ENCODE data around the gene NOTCH4. TPM values are rescaled to one million over a fixed set of nuclear protein-coding genes. Genes with fewer than 3 reads are reported as not detected.
A peak's percentile ranks its signal among the peaks of the same experiment; 100 is the strongest.

The NOTCH4 gene
- total and polyA plus RNA-seq, 8 donors = 3.1 to 45.2 (median 5.9) TPM

GRCh38 chr6:32151863-32152768 is 71.8 kb downstream of the NOTCH4 start, which contains the start of gene PRRT1:
Gene PRRT1 (minus strand): TSS chr6:32151939. CDS start chr6:32151827, 112 bp downstream.
- intact Hi-C loops (cut with DNase I) = no loop called here
- FAIRE-seq (no peak), DNase-seq (no peak), ATAC-seq (no peak)
- no peak within 1 kb of the TSS for H3K27ac ChIP-seq
- peaks cover 0 to 5% (median 4%) of the 10 kb centered on the region in 3 donors for H3K4me1 ChIP-seq
- WGBS, 2 donors = 50 to 70% methylated on average over 7 to 15 of the region's 24 CpGs
- no peaks in the 10 kb centered on the region for H3K27me3 ChIP-seq
- H3K36me3 ChIP-seq = no peaks in the 10 kb centered on the region
- TF ChIP-seq CTCF (IDR thresholded peaks at IDR 0.05) = no peak
- no peaks in the 10 kb centered on the region for H3K9me3 ChIP-seq
- peak within 1 kb of the TSS in 1 of 4 donors; percentile 70 for H3K4me3 ChIP-seq

DNA sequence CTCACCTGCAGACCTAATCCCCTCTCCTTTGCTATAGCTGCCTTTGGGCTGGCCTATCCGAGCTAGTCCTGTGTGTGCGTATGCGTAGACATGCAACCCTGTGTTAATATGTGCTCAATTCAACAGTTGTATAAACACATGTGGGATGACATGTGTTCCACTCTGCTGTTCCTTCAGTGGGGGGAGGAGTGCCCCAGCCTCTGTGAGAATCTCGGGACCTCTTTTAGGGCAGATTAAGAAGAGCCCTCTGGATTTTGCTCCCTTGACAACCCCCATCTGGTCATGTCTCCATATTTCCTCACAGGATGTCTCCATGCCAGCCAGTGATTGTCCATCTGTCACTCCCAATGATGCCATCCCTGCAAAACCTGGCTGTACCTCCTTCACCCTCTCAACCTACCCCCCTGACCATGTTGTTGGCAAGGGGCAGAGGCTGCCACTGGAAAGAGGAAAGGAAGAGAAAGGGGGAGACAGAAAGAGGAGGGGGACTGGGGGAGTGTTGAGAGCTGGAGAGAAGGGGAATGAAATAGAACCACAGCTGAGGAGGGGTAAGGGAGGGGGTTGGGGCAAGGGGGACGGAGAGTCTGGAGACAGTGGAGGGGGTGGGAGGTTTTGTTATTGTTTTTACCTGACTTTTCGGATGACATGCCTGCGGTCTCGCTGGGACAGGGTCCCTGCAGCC is 72.5 kb downstream of the NOTCH4 start:
- intact Hi-C loops (cut with DNase I) = no loop called here

GRCh38 chr6:32149932-32150870 is 73.7 kb downstream of the NOTCH4 start:
- intact Hi-C loops (cut with DNase I) = no loop called here
- Histone ChIP-seq H3K27ac (no peak overlapping the region), H3K4me1 (peaks cover 0 to 5% (median 4%) of the 10 kb centered on the region in 3 donors), H3K9me3 (no peaks in the 10 kb centered on the region), H3K4me3 (no peak overlapping the region), H3K36me3 (no peaks in the 10 kb centered on the region), H3K27me3 (no peaks in the 10 kb centered on the region)
- DNase-seq (no peak), ATAC-seq (no peak), FAIRE-seq (no peak)
- TF ChIP-seq CTCF (IDR thresholded peaks at IDR 0.05) = no peak
- 44 to 47% methylated on average over 53 to 55 of the region's 55 CpGs for WGBS, 2 donors

More for the DNA sequence above, 72.5 kb downstream of the NOTCH4 start:
- Histone ChIP-seq H3K36me3 (no peaks in the 10 kb centered on the region), H3K9me3 (no peaks in the 10 kb centered on the region), H3K27ac (no peak overlapping the region), H3K4me1 (peaks cover 0 to 5% (median 4%) of the 10 kb centered on the region in 3 donors), H3K4me3 (no peak overlapping the region), H3K27me3 (no peaks in the 10 kb centered on the region)
- no peak for DNase-seq
- no peak for TF ChIP-seq CTCF (IDR thresholded peaks at IDR 0.05)
- 42 to 60% methylated on average over 5 to 8 of the region's 8 CpGs for WGBS, 2 donors
- FAIRE-seq = no peak
- ATAC-seq = no peak

DNA sequence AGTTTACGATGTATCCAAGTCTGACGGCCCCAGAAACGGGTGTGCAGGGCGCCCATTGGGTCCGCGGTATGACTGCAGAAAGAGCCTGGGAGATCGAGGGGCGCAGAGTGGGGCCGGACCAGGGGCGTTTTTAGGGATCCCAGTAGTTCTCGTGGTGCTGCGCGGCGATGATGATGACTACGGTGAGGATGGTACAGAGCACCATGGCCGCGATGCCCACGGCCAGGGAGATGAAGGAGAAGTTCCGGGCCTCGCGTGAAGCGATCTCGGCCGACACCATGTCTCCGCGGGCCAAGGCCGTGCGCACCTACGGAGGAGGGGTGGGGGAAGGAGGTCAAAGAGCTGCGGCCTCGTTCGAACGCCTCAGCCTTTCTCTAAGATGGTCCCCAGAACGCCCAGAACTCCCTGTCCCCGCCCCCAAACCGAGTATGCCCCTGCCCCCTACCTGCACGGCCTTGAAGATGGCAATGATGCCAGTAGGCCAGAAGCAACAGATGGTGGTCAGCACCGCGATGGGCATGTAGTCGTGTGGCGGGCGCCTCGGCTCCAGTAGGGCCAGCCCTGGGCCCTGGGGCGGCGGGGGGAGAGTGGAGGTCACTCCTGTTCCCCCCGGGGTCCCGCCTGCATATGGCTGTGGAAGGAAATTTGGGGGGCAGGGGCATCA is 74.6 kb downstream of the NOTCH4 start:
- Histone ChIP-seq H3K9me3 (no peaks in the 10 kb centered on the region), H3K36me3 (no peaks in the 10 kb centered on the region), H3K27me3 (no peaks in the 10 kb centered on the region), H3K4me1 (no peaks in the 10 kb centered on the region), H3K4me3 (peak overlapping the region in 2 of 4 donors; percentile 15 to 46), H3K27ac (no peak overlapping the region)
- TF ChIP-seq CTCF (IDR thresholded peaks at IDR 0.05) = no peak
- FAIRE-seq (no peak), ATAC-seq (no peak), DNase-seq (no peak)
- intact Hi-C loops (cut with DNase I) = no loop called here
- WGBS, 2 donors = 33 to 40% methylated on average over 47 of the region's 47 CpGs

Measured in pancreas (tissue), 10 donors.